KG1 (cell line): ENCODE measurements around the gene TMEM18.

Source experiments
- DNase-seq: peaks from one replicate; lab custom pipeline; 2025; lab: John Stamatoyannopoulos, UW

Gene TMEM18

DNA sequence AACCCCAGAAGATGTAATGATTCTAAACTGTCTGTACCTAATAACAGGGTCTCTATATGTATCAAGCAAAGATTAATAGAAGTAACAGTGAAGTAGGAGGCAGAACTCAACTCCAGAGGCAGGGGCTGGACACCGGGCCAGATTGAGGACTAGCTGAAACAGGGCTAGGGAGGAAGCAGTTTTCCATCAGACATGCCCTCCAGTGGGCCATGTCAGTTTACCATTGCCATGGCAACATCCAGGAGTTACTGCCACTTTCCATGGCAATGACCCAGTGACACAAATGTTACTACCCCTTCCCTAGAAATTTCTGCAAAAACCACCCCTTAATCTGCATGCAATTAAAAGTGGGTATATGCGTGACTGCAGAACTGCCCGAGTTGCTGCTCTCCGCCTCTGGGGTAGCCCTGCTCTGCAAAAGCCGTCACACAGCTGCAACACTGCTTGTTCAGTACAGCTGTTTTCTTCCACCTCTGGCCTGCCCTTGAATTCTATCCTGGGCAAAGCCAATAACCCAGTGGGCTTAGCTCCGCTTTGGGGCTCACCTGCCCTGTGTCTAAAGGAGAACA is 58.7 kb downstream of the TMEM18 start:
- DNase-seq = no peak

- no peak for DNase-seq
Observed at GRCh38 chr2:618005-618404, 59.2 kb downstream of the TMEM18 start.
